ENCODE results near the gene SBF2.

- TF ChIP-seq CTCF (IDR thresholded peaks at IDR 0.05; ENCODE audit: insufficient read depth, low read length) (no peak), REST (IDR thresholded peaks at IDR 0.05; ENCODE audit: insufficient replicate concordance, low read depth) (no peak), GABPA (IDR thresholded peaks at IDR 0.05; ENCODE audit: low read depth) (no peak), POLR2AphosphoS5 (IDR thresholded peaks at IDR 0.05; ENCODE audit: low read depth) (no peak), SPI1 (IDR thresholded peaks at IDR 0.05; ENCODE audit: borderline replicate concordance, low read depth) (no peak)
These were observed 38.5 kb downstream of the SBF2 start for GRCh38 chr11:10255388-10256125.
